PC-3 (cell line): ENCODE measurements around the gene SRGAP2C. TPM values are rescaled to one million over a fixed set of nuclear protein-coding genes. Genes with fewer than 3 reads are reported as not detected.
"Not testable (repeated sequence)": the region's sequence is repeated elsewhere in the genome, so short reads cannot be mapped to it uniquely, and the experiment has no call there.

Experiments used
- ATAC-seq: fragments of 200-7000 bp; cut with Tn5 transposase; 2 replicates; pipeline ENCODE4 v1.9.1; 2020; ENCODE audit warnings: mild to moderate bottlenecking, moderate library complexity
- BruUV-seq: library from RNA; stranded (reverse); fragments of 400-500 nt; replicated peaks from 2 replicates; lab custom pipeline; 2021; lab: Mats Ljungman, UMichigan
- CTCF ChIA-PET: fragments of 300-600 bp; sonication (Branson Sonifier 250); formaldehyde crosslinking; loops from one replicate; lab custom pipeline; 2022; ENCODE audit warnings: antibody characterized with exemption; lab: Charles Lee
- POLR2A ChIA-PET: fragments of 300-600 bp; sonication (Branson Sonifier 250); formaldehyde crosslinking; loops from one replicate; lab custom pipeline; 2022; ENCODE audit warnings: antibody characterized with exemption; ENCODE audit not compliant: unreplicated experiment; lab: Charles Lee
- DNase-seq: peaks from one replicate; pipeline ENCODE4 v3.0.0-alpha.2; 2015
- H2AFZ ChIP-seq: fragments of 300-600 bp; sonication (generic); 2 replicates; pipeline ENCODE4 v1.6.0; 2016; ENCODE audit warnings: antibody characterized with exemption, low read length
- H3F3A ChIP-seq: fragments of 300-600 bp; sonication (generic); one replicate; pipeline ENCODE4 v1.6.0; 2017; ENCODE audit warnings: antibody characterized with exemption, low read length, control low read depth, mild to moderate bottlenecking; ENCODE audit not compliant: unreplicated experiment
- H3K27ac ChIP-seq: fragments of 300-600 bp; sonication (generic); 2 replicates; pipeline ENCODE4 v1.5.1; 2016; ENCODE audit warnings: mild to moderate bottlenecking, low read length
- H3K27me3 ChIP-seq: fragments of 300-600 bp; sonication (generic); 2 replicates; pipeline ENCODE4 v1.6.1; 2016; ENCODE audit warnings: low read length, mixed read lengths
- H3K36me3 ChIP-seq: fragments of 300-600 bp; sonication (generic); 2 replicates; pipeline ENCODE4 v1.6.1; 2016; ENCODE audit warnings: low read depth, mixed run types, low read length, mixed read lengths
- H3K4me1 ChIP-seq: fragments of 300-600 bp; sonication (generic); 2 replicates; pipeline ENCODE4 v1.5.1; 2016; ENCODE audit warnings: low read length; ENCODE audit not compliant: insufficient read depth
- H3K4me2 ChIP-seq: fragments of 300-600 bp; sonication (generic); 2 replicates; pipeline ENCODE4 v1.6.0; 2016; ENCODE audit warnings: low read length
- H3K4me3 ChIP-seq: fragments of 300-600 bp; sonication (generic); 2 replicates; pipeline ENCODE4 v1.5.1; 2016; ENCODE audit warnings: mild to moderate bottlenecking, low read length, mixed read lengths
- H3K79me2 ChIP-seq: fragments of 300-600 bp; sonication (generic); 2 replicates; pipeline ENCODE4 v1.6.1; 2017; ENCODE audit warnings: low read length, mixed read lengths
- H3K9ac ChIP-seq: fragments of 300-600 bp; sonication (generic); 2 replicates; pipeline ENCODE4 v1.6.0; 2016; ENCODE audit warnings: mild to moderate bottlenecking, low read length
- H3K9me2 ChIP-seq: fragments of 300-600 bp; sonication (generic); replicated peaks from 2 replicates; pipeline ENCODE4 v1.6.1; 2016; ENCODE audit warnings: mixed run types, low read length, mixed read lengths
- H3K9me3 ChIP-seq: fragments of 300-600 bp; sonication (generic); 2 replicates; pipeline ENCODE4 v1.6.1; 2016; ENCODE audit warnings: low read length, mixed read lengths
- H4K20me1 ChIP-seq: fragments of 300-600 bp; sonication (generic); 2 replicates; pipeline ENCODE4 v1.6.1; 2016; ENCODE audit warnings: low read length, mixed read lengths
- intact Hi-C: fragments of 100-400 bp; cut with micrococcal nuclease; formaldehyde crosslinking; loops from 2 replicates; pipeline ENCODE4 v1.9.0; 2023
- total RNA-seq: library from RNA; depleted of rRNA; stranded (reverse); fragments of >200 nt; gene quantifications from 2 replicates; pipeline ENCODE4 v1.2.3, GENCODE V29; 2014

The SRGAP2C gene
- total RNA-seq, 1 experiment from 2014 or later: 7.6 TPM

DNA sequence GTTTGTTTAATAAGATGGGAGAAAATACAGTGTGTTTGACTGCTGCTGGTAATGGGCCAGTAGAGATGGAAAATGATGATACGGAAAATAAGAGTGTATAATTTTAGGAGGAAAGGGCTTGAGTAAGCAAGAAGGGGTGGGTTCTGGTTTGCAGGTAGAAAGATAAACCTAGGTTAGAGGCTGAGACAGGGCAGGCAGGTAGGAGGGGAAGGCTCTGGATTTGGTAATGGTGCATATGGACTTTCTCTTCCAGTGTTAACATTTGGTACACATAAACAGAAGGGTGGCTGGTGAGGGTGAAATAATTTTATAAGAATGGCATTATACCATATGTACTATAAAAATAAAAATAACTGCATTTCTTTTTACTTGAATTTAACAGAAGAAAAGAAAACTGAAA is 84.5 kb downstream of the SRGAP2C start:
- H3K36me3 ChIP-seq, BruUV-seq, H3K9me3 ChIP-seq, CTCF ChIA-PET, H3K79me2 ChIP-seq, POLR2A ChIA-PET, H3F3A ChIP-seq, H3K4me3 ChIP-seq, DNase-seq, H3K27me3 ChIP-seq, H4K20me1 ChIP-seq, H3K9me2 ChIP-seq, H2AFZ ChIP-seq, H3K9ac ChIP-seq, ATAC-seq, H3K4me2 ChIP-seq, H3K27ac ChIP-seq, H3K4me1 ChIP-seq, intact Hi-C loops: not testable (repeated sequence)

DNA sequence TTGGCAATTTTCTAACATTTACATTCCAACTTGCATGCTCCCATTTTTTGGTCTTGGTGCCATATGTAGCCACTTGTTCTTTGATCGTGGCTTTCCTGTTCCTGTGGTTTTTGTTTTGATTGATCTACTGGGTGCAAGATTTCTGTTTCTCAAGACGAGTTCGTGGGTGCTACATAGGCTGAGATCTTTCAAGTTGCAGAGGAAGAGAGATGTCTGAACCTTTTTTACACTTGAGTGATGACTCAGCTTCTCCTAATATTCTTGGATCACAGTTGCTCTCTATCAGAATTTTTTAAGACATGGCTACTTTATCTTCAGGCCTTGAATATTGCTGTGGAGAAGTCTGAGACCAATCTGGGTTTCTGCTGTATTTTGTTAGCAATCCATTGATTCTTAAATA is 85.2 kb downstream of the SRGAP2C start:
- H3K4me2 ChIP-seq, H3K79me2 ChIP-seq, CTCF ChIA-PET, H3K36me3 ChIP-seq, H3K4me1 ChIP-seq, H3K9me3 ChIP-seq, intact Hi-C loops, POLR2A ChIA-PET, ATAC-seq, BruUV-seq, H3K9ac ChIP-seq, H4K20me1 ChIP-seq, H3F3A ChIP-seq, H3K4me3 ChIP-seq, H2AFZ ChIP-seq, DNase-seq, H3K27ac ChIP-seq, H3K27me3 ChIP-seq, H3K9me2 ChIP-seq: not testable (repeated sequence)

- H2AFZ ChIP-seq, H3K36me3 ChIP-seq, CTCF ChIA-PET, H3K27me3 ChIP-seq, H3F3A ChIP-seq, H4K20me1 ChIP-seq, ATAC-seq, BruUV-seq, H3K4me3 ChIP-seq, H3K9me3 ChIP-seq, DNase-seq, H3K4me1 ChIP-seq, H3K79me2 ChIP-seq, POLR2A ChIA-PET, H3K9me2 ChIP-seq, H3K9ac ChIP-seq, H3K27ac ChIP-seq, H3K4me2 ChIP-seq, intact Hi-C loops: not testable (repeated sequence)
Observed at GRCh38 chr1:121271143-121271715, 86.5 kb downstream of the SRGAP2C start.

DNA sequence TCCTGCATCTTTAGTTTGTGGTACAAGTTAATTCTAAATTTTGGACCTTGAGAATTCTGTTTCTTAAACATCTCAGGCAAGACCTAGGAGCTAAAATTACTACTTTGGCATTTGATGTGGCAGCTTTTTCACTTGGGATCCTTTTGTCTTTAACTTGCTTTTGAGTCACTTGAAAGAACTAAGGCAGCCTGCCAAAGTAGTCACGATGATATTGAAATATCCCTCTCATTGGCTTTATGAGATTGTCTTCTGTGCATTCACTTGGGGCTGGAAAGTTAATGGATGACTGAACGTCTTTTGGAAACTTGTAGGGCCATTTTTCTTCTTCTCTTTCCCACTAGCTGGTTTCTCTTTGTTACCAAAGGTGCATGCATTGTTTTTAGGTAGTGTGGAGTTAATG is 90.7 kb downstream of the SRGAP2C start:
- H3K79me2 ChIP-seq, H3K9me2 ChIP-seq, H3K4me3 ChIP-seq, H3K4me2 ChIP-seq, H3F3A ChIP-seq, CTCF ChIA-PET, H3K9me3 ChIP-seq, BruUV-seq, H3K9ac ChIP-seq, H4K20me1 ChIP-seq, DNase-seq, POLR2A ChIA-PET, H2AFZ ChIP-seq, intact Hi-C loops, H3K36me3 ChIP-seq, H3K27me3 ChIP-seq, H3K27ac ChIP-seq, ATAC-seq, H3K4me1 ChIP-seq: not testable (repeated sequence)

- H3F3A ChIP-seq, POLR2A ChIA-PET, CTCF ChIA-PET, BruUV-seq, H4K20me1 ChIP-seq, H2AFZ ChIP-seq, intact Hi-C loops, DNase-seq, H3K9ac ChIP-seq, H3K9me2 ChIP-seq, H3K27ac ChIP-seq, H3K4me1 ChIP-seq, H3K4me2 ChIP-seq, H3K27me3 ChIP-seq, H3K36me3 ChIP-seq, H3K9me3 ChIP-seq, H3K79me2 ChIP-seq, ATAC-seq, H3K4me3 ChIP-seq: not testable (repeated sequence)
Observed at GRCh38 chr1:121278202-121278601, 93.4 kb downstream of the SRGAP2C start.

DNA sequence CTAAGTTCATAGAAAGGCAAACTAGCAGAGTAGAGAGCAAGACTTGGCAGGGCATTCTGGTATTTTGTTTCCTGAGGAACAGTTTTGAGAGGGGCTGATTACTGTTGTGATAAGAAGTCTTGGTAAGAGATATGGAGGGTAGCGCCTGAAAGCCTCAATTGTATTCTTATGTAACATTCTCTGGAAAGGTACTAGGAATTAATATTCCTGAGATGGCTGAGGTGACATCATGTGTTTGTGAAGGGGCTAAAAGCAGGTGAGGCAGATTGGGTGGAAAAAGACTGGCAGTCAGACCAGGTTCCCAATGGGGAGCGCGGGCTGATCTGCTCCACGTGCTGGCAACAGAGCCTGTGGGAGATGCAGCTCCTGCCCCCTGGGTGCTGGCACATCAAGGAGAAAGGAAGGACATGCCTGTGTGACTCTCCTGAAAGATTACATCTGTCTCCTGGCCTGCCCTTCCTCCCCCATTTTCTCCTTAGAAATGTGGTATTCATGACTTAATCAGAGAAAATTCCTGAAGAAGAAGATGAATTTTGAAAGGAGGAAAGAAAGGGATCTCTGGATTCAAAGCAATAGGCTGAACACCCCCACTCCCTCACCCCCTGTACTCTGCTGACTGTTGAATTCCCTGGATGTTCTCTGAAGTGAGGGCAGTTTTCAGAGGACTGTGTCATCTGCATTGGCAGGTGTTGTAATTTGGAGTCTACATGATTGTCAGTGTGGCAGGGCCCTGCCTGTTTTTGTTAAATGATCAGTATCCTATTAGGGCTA is 94.2 kb downstream of the SRGAP2C start:
- ATAC-seq, H3K4me3 ChIP-seq, H4K20me1 ChIP-seq, H3K9me2 ChIP-seq, H3K79me2 ChIP-seq, POLR2A ChIA-PET, DNase-seq, H3K27ac ChIP-seq, H2AFZ ChIP-seq, BruUV-seq, H3K9ac ChIP-seq, intact Hi-C loops, CTCF ChIA-PET, H3K4me1 ChIP-seq, H3K27me3 ChIP-seq, H3K36me3 ChIP-seq, H3K4me2 ChIP-seq, H3F3A ChIP-seq, H3K9me3 ChIP-seq: not testable (repeated sequence)
